Left lung (tissue), 10 donors: ENCODE results near the gene NHS. TPM values are rescaled to one million over a fixed set of nuclear protein-coding genes. Genes with fewer than 3 reads are reported as not detected.
A peak's percentile ranks its signal among the peaks of the same experiment; 100 is the strongest.

Source experiments
- ATAC-seq: fragments of 200-7000 bp; cut with Tn5 transposase; one replicate; pipeline ENCODE4 v1.9.1; 2020; ENCODE audit warnings: moderate library complexity
- DNase-seq, 4 donors: peaks; one replicate each; pipeline ENCODE4 v3.0.0-alpha.2; 2013 to 2020
- H3K27ac ChIP-seq, 2 donors: fragments of 200-600 bp; sonication (generic) in 1 of 2; one replicate each; pipeline versions ENCODE4 v1.5.0 to v1.8.0; 2020 to 2021
- H3K27me3 ChIP-seq, 2 donors: fragments of 200-600 bp; sonication (generic) in 1 of 2; one replicate each; pipeline versions ENCODE4 v1.5.0 to v1.8.0; 2020 to 2021
- H3K36me3 ChIP-seq, 2 donors: fragments of 200-600 bp; sonication (generic) in 1 of 2; one replicate each; pipeline versions ENCODE4 v1.5.0 to v1.8.0; 2020 to 2021
- H3K4me1 ChIP-seq, 2 donors: fragments of 200-600 bp; one replicate each; pipeline ENCODE4 v1.8.0; 2021
- H3K4me3 ChIP-seq, 2 donors: fragments of 200-600 bp; sonication (generic) in 1 of 2; one replicate each; pipeline versions ENCODE4 v1.5.0 to v1.8.0; 2020 to 2021; ENCODE audit warnings: mild to moderate bottlenecking in 1 of 2
- H3K9me3 ChIP-seq, 2 donors: fragments of 200-600 bp; sonication (generic) in 1 of 2; one replicate each; pipeline versions ENCODE4 v1.5.0 to v1.8.0; 2020 to 2021
- intact Hi-C, 2 donors: fragments of 100-400 bp; cut with DNase I; formaldehyde crosslinking; loops; one replicate each; pipeline versions ENCODE4 v1.11.2 to v1.14.2; 2022
- polyA plus RNA-seq, 6 donors: library from polyadenylated mRNA; unstranded; fragments of 120-200 nt; gene quantifications; one replicate each; pipeline ENCODE4 v1.2.1, GENCODE V29; 2013; ENCODE audit not compliant: insufficient read length in 6 of 6
- total RNA-seq, 2 donors: library from RNA; stranded (reverse); fragmentation: NEBNext Ultra II Directional; extraction: Animal tissue kit (Norgen Biotek cat#: 25700); gene quantifications; one replicate each; pipeline ENCODE4 v1.2.1, GENCODE V29; 2021
- TF ChIP-seq, protein P1 (sequence below), 2 donors: fragments of 200-600 bp; sonication (generic) in 1 of 2; IDR thresholded peaks; one replicate each; pipeline versions ENCODE4 v1.5.0 to v1.8.0; 2021; ENCODE audit warnings: antibody characterized with exemption in 2 of 2
- donor health status: DM: no; HTN: yes; CAD: no.
- donor health status: DM: no; HTN: no; CAD: no.

The NHS gene
- total and polyA plus RNA-seq, 8 donors = 1.4 to 8.3 (median 6.5) TPM

- H3K4me3 ChIP-seq = no peak overlapping the region
- peak overlapping the region in 1 of 2 donors; percentile 14 for H3K27ac ChIP-seq
- ATAC-seq (peak; percentile 27), DNase-seq (peak in 2 of 4 donors; percentile 70 to 71)
- H3K36me3 ChIP-seq = no peaks in the 10 kb centered on the region
- H3K9me3 ChIP-seq = no peaks in the 10 kb centered on the region
- no peaks in the 10 kb centered on the region for H3K4me1 ChIP-seq
- TF ChIP-seq, protein P1, sequence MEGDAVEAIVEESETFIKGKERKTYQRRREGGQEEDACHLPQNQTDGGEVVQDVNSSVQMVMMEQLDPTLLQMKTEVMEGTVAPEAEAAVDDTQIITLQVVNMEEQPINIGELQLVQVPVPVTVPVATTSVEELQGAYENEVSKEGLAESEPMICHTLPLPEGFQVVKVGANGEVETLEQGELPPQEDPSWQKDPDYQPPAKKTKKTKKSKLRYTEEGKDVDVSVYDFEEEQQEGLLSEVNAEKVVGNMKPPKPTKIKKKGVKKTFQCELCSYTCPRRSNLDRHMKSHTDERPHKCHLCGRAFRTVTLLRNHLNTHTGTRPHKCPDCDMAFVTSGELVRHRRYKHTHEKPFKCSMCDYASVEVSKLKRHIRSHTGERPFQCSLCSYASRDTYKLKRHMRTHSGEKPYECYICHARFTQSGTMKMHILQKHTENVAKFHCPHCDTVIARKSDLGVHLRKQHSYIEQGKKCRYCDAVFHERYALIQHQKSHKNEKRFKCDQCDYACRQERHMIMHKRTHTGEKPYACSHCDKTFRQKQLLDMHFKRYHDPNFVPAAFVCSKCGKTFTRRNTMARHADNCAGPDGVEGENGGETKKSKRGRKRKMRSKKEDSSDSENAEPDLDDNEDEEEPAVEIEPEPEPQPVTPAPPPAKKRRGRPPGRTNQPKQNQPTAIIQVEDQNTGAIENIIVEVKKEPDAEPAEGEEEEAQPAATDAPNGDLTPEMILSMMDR (IDR thresholded peaks at IDR 0.05) = no peak
- intact Hi-C loops = no loop called here
- no peaks in the 10 kb centered on the region for H3K27me3 ChIP-seq
Measured at GRCh38 chrX:17597836-17598439, 222.9 kb downstream of the NHS start.

- Histone ChIP-seq H3K36me3 (no peaks in the 10 kb centered on the region), H3K27ac (no peak overlapping the region), H3K4me3 (no peak overlapping the region), H3K27me3 (no peaks in the 10 kb centered on the region), H3K9me3 (no peaks in the 10 kb centered on the region), H3K4me1 (no peaks in the 10 kb centered on the region)
- no peak for DNase-seq
- intact Hi-C loops = no loop called here
- ATAC-seq = no peak
- TF ChIP-seq, protein P1 (IDR thresholded peaks at IDR 0.05) = no peak
Measured at GRCh38 chrX:17601441-17602200, 226.6 kb downstream of the NHS start.

DNA sequence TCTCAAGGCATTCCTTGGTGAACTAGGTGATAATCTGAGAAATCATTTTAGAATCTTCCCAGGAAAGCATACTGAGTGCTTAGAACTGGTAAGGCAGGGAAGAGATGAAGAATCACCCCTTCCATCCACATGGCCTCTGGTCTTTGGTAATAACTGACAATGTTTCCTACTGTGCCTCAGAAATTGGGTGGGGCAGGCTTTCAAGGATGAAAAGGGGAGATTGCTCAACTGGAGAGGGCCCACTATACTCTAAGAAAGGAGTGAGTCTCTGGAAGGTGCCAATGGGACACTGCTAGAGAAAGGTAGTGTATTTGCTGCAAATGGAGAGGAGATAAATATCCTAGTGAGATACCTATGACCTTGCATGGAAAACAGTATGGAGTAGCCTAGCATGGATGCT lies 227.2 kb downstream of the NHS start:
- H3K9me3 ChIP-seq = no peaks in the 10 kb centered on the region
- TF ChIP-seq, protein P1 (IDR thresholded peaks at IDR 0.05) = no peak
- no peak for DNase-seq
- peak; percentile 11 for ATAC-seq
- no peaks in the 10 kb centered on the region for H3K4me1 ChIP-seq
- H3K27me3 ChIP-seq = no peaks in the 10 kb centered on the region
- no peak overlapping the region for H3K4me3 ChIP-seq
- H3K27ac ChIP-seq = no peak overlapping the region
- H3K36me3 ChIP-seq = no peaks in the 10 kb centered on the region
- intact Hi-C loops = no loop called here

DNA sequence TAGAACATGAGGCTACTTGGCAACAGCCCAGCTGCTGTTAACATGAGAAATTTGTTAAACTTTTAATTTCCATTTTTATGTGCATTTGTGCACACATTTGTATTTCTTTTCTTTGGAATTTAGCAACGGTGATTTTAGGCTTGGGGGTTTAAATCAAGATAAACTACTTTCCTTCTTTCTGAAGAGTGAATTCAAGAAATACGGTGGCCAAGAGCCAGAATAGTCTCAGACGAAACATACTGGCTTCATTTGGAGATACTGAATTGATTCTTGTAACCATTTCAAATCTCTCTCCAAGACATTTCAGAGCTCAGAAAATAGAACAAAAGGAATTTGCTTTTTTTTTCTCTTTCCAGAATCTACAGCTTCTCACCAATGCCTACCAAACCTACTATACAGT lies 228.2 kb downstream of the NHS start:
- H3K4me1 ChIP-seq = no peaks in the 10 kb centered on the region
- H3K9me3 ChIP-seq = no peaks in the 10 kb centered on the region
- TF ChIP-seq, protein P1 (IDR thresholded peaks at IDR 0.05) = no peak
- H3K27ac ChIP-seq = no peak overlapping the region
- intact Hi-C loops = no loop called here
- no peaks in the 10 kb centered on the region for H3K36me3 ChIP-seq
- no peak overlapping the region for H3K4me3 ChIP-seq
- DNase-seq = no peak
- no peaks in the 10 kb centered on the region for H3K27me3 ChIP-seq
- no peak for ATAC-seq

DNA sequence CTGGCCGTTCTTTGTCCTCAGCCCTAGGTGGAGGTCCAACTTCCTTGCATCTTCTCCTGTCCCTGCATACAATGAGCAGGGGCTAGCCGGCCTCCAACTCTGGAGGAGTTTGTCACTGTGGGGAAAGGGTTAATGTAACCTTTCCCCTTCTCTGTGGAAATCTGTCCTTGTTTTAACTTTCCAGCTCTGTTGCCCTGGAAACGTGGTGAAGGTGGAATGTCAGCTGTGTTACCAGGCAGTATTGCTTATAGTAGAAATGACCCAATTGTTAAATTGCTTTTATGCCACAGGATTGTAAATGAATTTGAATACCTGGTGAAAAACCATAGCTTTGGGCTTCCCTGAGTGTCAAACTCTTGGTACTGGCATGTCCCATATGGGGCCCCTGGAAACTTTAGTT lies 230.7 kb downstream of the NHS start:
- H3K4me1 ChIP-seq = no peaks in the 10 kb centered on the region
- no peak for ATAC-seq
- TF ChIP-seq, protein P1 (IDR thresholded peaks at IDR 0.05) = no peak
- no peak overlapping the region for H3K27ac ChIP-seq
- no peak for DNase-seq
- no peak overlapping the region for H3K4me3 ChIP-seq
- intact Hi-C loops = no loop called here
- H3K27me3 ChIP-seq = no peaks in the 10 kb centered on the region
- no peaks in the 10 kb centered on the region for H3K9me3 ChIP-seq
- H3K36me3 ChIP-seq = no peaks in the 10 kb centered on the region
